Dendritic cell treated with granulocyte-macrophage colony-stimulating factor and Interleukin-4, amounts not matched to agents 40 ng/mL and 50 ng/mL, for 4 days (primary cell): ENCODE measurements around the gene NIPBL.
"Not testable (repeated sequence)": the region's sequence is repeated elsewhere in the genome, so short reads cannot be mapped to it uniquely, and the experiment has no call there.

Experiments
- H3K27ac Mint-ChIP-seq: one replicate; pipeline ENCODE4 v1.8.0; 2022; ENCODE audit warnings: mild to moderate bottlenecking, mixed read lengths
- H3K27me3 Mint-ChIP-seq: one replicate; pipeline ENCODE4 v1.8.0; 2022; ENCODE audit warnings: mild to moderate bottlenecking, mixed read lengths
- H3K36me3 Mint-ChIP-seq: one replicate; pipeline ENCODE4 v1.8.0; 2022; ENCODE audit warnings: low read depth, mixed read lengths
- H3K4me1 Mint-ChIP-seq: one replicate; pipeline ENCODE4 v1.8.0; 2022; ENCODE audit warnings: low read depth, mixed read lengths
- H3K4me3 Mint-ChIP-seq: one replicate; pipeline ENCODE4 v1.8.0; 2022; ENCODE audit warnings: mild to moderate bottlenecking, moderate library complexity, mixed read lengths
- H3K9me3 Mint-ChIP-seq: one replicate; pipeline ENCODE4 v1.8.0; 2022; ENCODE audit warnings: mixed read lengths
- intact Hi-C: fragments of 100-400 bp; cut with micrococcal nuclease; formaldehyde crosslinking; loops from one replicate; pipeline ENCODE4 v1.15.0; 2022

The NIPBL gene

GRCh38 chr5:36957953-36958537 is 81.5 kb downstream of the NIPBL start:
- Mint-ChIP-seq H3K9me3 (no peaks in the 10 kb centered on the region), H3K4me3 (no peak overlapping the region), H3K27me3 (no peaks in the 10 kb centered on the region), H3K4me1 (peaks cover under 1% of the 10 kb centered on the region), H3K36me3 (peaks cover 41% of the 10 kb centered on the region), H3K27ac (no peak overlapping the region)
- intact Hi-C loops: no loop called here

- no peaks in the 10 kb centered on the region for H3K9me3 Mint-ChIP-seq
- no peak overlapping the region for H3K4me3 Mint-ChIP-seq
- H3K36me3 Mint-ChIP-seq: peaks cover 46% of the 10 kb centered on the region
- H3K4me1 Mint-ChIP-seq: no peaks in the 10 kb centered on the region
- intact Hi-C loops: no loop called here
- no peak overlapping the region for H3K27ac Mint-ChIP-seq
- no peaks in the 10 kb centered on the region for H3K27me3 Mint-ChIP-seq
Observed at GRCh38 chr5:36958612-36959011, 82.0 kb downstream of the NIPBL start.

GRCh38 chr5:36965179-36965578 is 88.6 kb downstream of the NIPBL start:
- Mint-ChIP-seq H3K4me3 (no peak overlapping the region), H3K27ac (no peak overlapping the region), H3K4me1 (no peaks in the 10 kb centered on the region), H3K36me3 (peaks cover 55% of the 10 kb centered on the region), H3K9me3 (no peaks in the 10 kb centered on the region), H3K27me3 (no peaks in the 10 kb centered on the region)
- intact Hi-C loops: loop anchor here (5.0 kb wide), 1 partner anchor 87 kb away; no protein-coding TSS in a partner anchor

- intact Hi-C loops: loop anchor here (5.0 kb wide), 2 partner anchors 37 to 82 kb away; no protein-coding TSS in a partner anchor
- H3K9me3 Mint-ChIP-seq: no peaks in the 10 kb centered on the region
- no peaks in the 10 kb centered on the region for H3K27me3 Mint-ChIP-seq
- no peaks in the 10 kb centered on the region for H3K4me1 Mint-ChIP-seq
- no peak overlapping the region for H3K27ac Mint-ChIP-seq
- H3K36me3 Mint-ChIP-seq: peaks cover 67% of the 10 kb centered on the region
- no peak overlapping the region for H3K4me3 Mint-ChIP-seq
Observed at GRCh38 chr5:36969700-36970395, 93.3 kb downstream of the NIPBL start.

- H3K4me3 Mint-ChIP-seq: no peak overlapping the region
- peaks cover 13% of the 10 kb centered on the region for H3K9me3 Mint-ChIP-seq
- H3K27me3 Mint-ChIP-seq: no peaks in the 10 kb centered on the region
- intact Hi-C loops: no loop called here
- H3K27ac Mint-ChIP-seq: no peak overlapping the region
- H3K4me1 Mint-ChIP-seq: peaks cover 14% of the 10 kb centered on the region
- peaks cover 47% of the 10 kb centered on the region for H3K36me3 Mint-ChIP-seq
Observed at GRCh38 chr5:36978196-36978595, 101.6 kb downstream of the NIPBL start.

- no peak overlapping the region for H3K27ac Mint-ChIP-seq
- intact Hi-C loops: no loop called here
- no peaks in the 10 kb centered on the region for H3K27me3 Mint-ChIP-seq
- H3K4me3 Mint-ChIP-seq: no peak overlapping the region
- H3K4me1 Mint-ChIP-seq: peaks cover 14% of the 10 kb centered on the region
- H3K9me3 Mint-ChIP-seq: peaks cover 13% of the 10 kb centered on the region
- peaks cover 37% of the 10 kb centered on the region for H3K36me3 Mint-ChIP-seq
Observed at GRCh38 chr5:36982146-36982545, 105.6 kb downstream of the NIPBL start.

- no peak overlapping the region for H3K4me3 Mint-ChIP-seq
- H3K4me1 Mint-ChIP-seq: no peaks in the 10 kb centered on the region
- H3K9me3 Mint-ChIP-seq: no peaks in the 10 kb centered on the region
- H3K27ac Mint-ChIP-seq: no peak overlapping the region
- no peaks in the 10 kb centered on the region for H3K27me3 Mint-ChIP-seq
- intact Hi-C loops: no loop called here
- peaks cover 18% of the 10 kb centered on the region for H3K36me3 Mint-ChIP-seq
Observed at GRCh38 chr5:36985387-36985786, 108.8 kb downstream of the NIPBL start.

- Mint-ChIP-seq H3K36me3 (peaks cover 23% of the 10 kb centered on the region), H3K27me3 (no peaks in the 10 kb centered on the region), H3K4me1 (no peaks in the 10 kb centered on the region), H3K27ac (no peak overlapping the region), H3K4me3 (no peak overlapping the region), H3K9me3 (no peaks in the 10 kb centered on the region)
- intact Hi-C loops: no loop called here
Observed at GRCh38 chr5:36988396-36988795, 111.8 kb downstream of the NIPBL start.

GRCh38 chr5:36998578-36998977 is 122.0 kb downstream of the NIPBL start:
- H3K4me3 Mint-ChIP-seq: no peak overlapping the region
- peaks cover 80% of the 10 kb centered on the region for H3K36me3 Mint-ChIP-seq
- no peaks in the 10 kb centered on the region for H3K27me3 Mint-ChIP-seq
- H3K9me3 Mint-ChIP-seq: no peaks in the 10 kb centered on the region
- H3K27ac Mint-ChIP-seq: no peak overlapping the region
- intact Hi-C loops: no loop called here
- no peaks in the 10 kb centered on the region for H3K4me1 Mint-ChIP-seq

GRCh38 chr5:37002176-37002751 is 125.7 kb downstream of the NIPBL start:
- intact Hi-C loops: no loop called here
- H3K27ac Mint-ChIP-seq: no peak overlapping the region
- H3K36me3 Mint-ChIP-seq: peaks cover 62% of the 10 kb centered on the region
- no peaks in the 10 kb centered on the region for H3K9me3 Mint-ChIP-seq
- no peak overlapping the region for H3K4me3 Mint-ChIP-seq
- H3K4me1 Mint-ChIP-seq: no peaks in the 10 kb centered on the region
- H3K27me3 Mint-ChIP-seq: no peaks in the 10 kb centered on the region

GRCh38 chr5:37005252-37005651 is 128.7 kb downstream of the NIPBL start:
- no peaks in the 10 kb centered on the region for H3K27me3 Mint-ChIP-seq
- H3K4me1 Mint-ChIP-seq: no peaks in the 10 kb centered on the region
- no peak overlapping the region for H3K4me3 Mint-ChIP-seq
- intact Hi-C loops: loop anchor here (5.0 kb wide), 2 partner anchors 33 to 268 kb away; no protein-coding TSS in a partner anchor
- no peak overlapping the region for H3K27ac Mint-ChIP-seq
- peaks cover 58% of the 10 kb centered on the region for H3K36me3 Mint-ChIP-seq
- H3K9me3 Mint-ChIP-seq: no peaks in the 10 kb centered on the region

- no peaks in the 10 kb centered on the region for H3K4me1 Mint-ChIP-seq
- H3K36me3 Mint-ChIP-seq: peaks cover 54% of the 10 kb centered on the region
- no peak overlapping the region for H3K4me3 Mint-ChIP-seq
- intact Hi-C loops: loop anchor here (5.0 kb wide), 2 partner anchors 34 to 269 kb away; no protein-coding TSS in a partner anchor
- H3K27me3 Mint-ChIP-seq: no peaks in the 10 kb centered on the region
- H3K27ac Mint-ChIP-seq: no peak overlapping the region
- H3K9me3 Mint-ChIP-seq: no peaks in the 10 kb centered on the region
Observed at GRCh38 chr5:37005946-37006540, 129.5 kb downstream of the NIPBL start.

- H3K9me3 Mint-ChIP-seq, H3K27ac Mint-ChIP-seq, H3K4me1 Mint-ChIP-seq, intact Hi-C loops, H3K27me3 Mint-ChIP-seq, H3K4me3 Mint-ChIP-seq: not testable (repeated sequence)
- peaks cover 78% of the 10 kb centered on the region for H3K36me3 Mint-ChIP-seq
Observed at GRCh38 chr5:37013181-37013580, 136.6 kb downstream of the NIPBL start.

GRCh38 chr5:37014321-37014720 is 137.8 kb downstream of the NIPBL start:
- H3K27ac Mint-ChIP-seq: no peak overlapping the region
- H3K27me3 Mint-ChIP-seq: no peaks in the 10 kb centered on the region
- intact Hi-C loops: no loop called here
- H3K36me3 Mint-ChIP-seq: peaks cover 80% of the 10 kb centered on the region
- H3K9me3 Mint-ChIP-seq: no peaks in the 10 kb centered on the region
- no peaks in the 10 kb centered on the region for H3K4me1 Mint-ChIP-seq
- no peak overlapping the region for H3K4me3 Mint-ChIP-seq
